ENCODE results near the gene EIPR1. TPM values are rescaled to one million over a fixed set of nuclear protein-coding genes. Genes with fewer than 3 reads are reported as not detected.
"Not testable (repeated sequence)": the region's sequence is repeated elsewhere in the genome, so short reads cannot be mapped to it uniquely, and the experiment has no call there.

EIPR1 gene
- total RNA-seq, 1 experiment from 2014 or later: 80.3 TPM

GRCh38 chr2:3403587-3404334 lies 26.1 kb upstream of the EIPR1 start:
- no peak for DNase-seq (ENCODE audit: low read depth)

GRCh38 chr2:3399829-3400228 lies 22.2 kb upstream of the EIPR1 start:
- DNase-seq (ENCODE audit: low read depth): no peak

GRCh38 chr2:3399381-3399780 lies 21.8 kb upstream of the EIPR1 start:
- no peak for DNase-seq (ENCODE audit: low read depth)

GRCh38 chr2:3398857-3399256 lies 21.2 kb upstream of the EIPR1 start:
- DNase-seq (ENCODE audit: low read depth): no peak

- no peak for DNase-seq (ENCODE audit: low read depth)
Measured at GRCh38 chr2:3396920-3397559, 19.4 kb upstream of the EIPR1 start.

GRCh38 chr2:3392216-3392615 lies 14.6 kb upstream of the EIPR1 start:
- DNase-seq (ENCODE audit: low read depth): no peak

- DNase-seq (ENCODE audit: low read depth): no peak
Measured at GRCh38 chr2:3390041-3390440, 12.4 kb upstream of the EIPR1 start.

- no peak for DNase-seq (ENCODE audit: low read depth)
Measured at GRCh38 chr2:3389193-3389592, 11.6 kb upstream of the EIPR1 start.

- DNase-seq (ENCODE audit: low read depth): no peak
Measured at GRCh38 chr2:3388412-3388738, 10.8 kb upstream of the EIPR1 start.

GRCh38 chr2:3387644-3388411 lies 10.2 kb upstream of the EIPR1 start:
- DNase-seq (ENCODE audit: low read depth): no peak

- DNase-seq (ENCODE audit: low read depth): no peak
Measured at GRCh38 chr2:3387011-3387410, 9.4 kb upstream of the EIPR1 start.

GRCh38 chr2:3386448-3386958 lies 8.9 kb upstream of the EIPR1 start:
- no peak for DNase-seq (ENCODE audit: low read depth)

GRCh38 chr2:3379647-3380534 lies 2.3 kb upstream of the EIPR1 start, which contains the start of gene TRAPPC12:
Gene TRAPPC12, plus strand, starts transcription at chr2:3379694. Its CDS starts 7,930 bp downstream, at chr2:3387624.
- DNase-seq (ENCODE audit: low read depth): peak; percentile 93

GRCh38 chr2:3379339-3379646 lies 1.7 kb upstream of the EIPR1 start:
- no peak for DNase-seq (ENCODE audit: low read depth)

- DNase-seq (ENCODE audit: low read depth): peak; percentile 66
Measured at GRCh38 chr2:3377279-3377611, 373 bp downstream of the EIPR1 start.

- DNase-seq (ENCODE audit: low read depth): no peak
Measured at GRCh38 chr2:3376821-3377220, 797 bp downstream of the EIPR1 start.

GRCh38 chr2:3369340-3370181 lies 8.1 kb downstream of the EIPR1 start:
- not testable (repeated sequence) for DNase-seq (ENCODE audit: low read depth)

GRCh38 chr2:3368261-3368722 lies 9.3 kb downstream of the EIPR1 start:
- DNase-seq (ENCODE audit: low read depth): no peak

GRCh38 chr2:3365219-3365618 lies 12.4 kb downstream of the EIPR1 start:
- no peak for DNase-seq (ENCODE audit: low read depth)

- no peak for DNase-seq (ENCODE audit: low read depth)
Measured at GRCh38 chr2:3361518-3362389, 15.9 kb downstream of the EIPR1 start.
